Measurements from ENCODE around the gene GKN1.

GRCh38 chr2:68934021-68934420, 40.4 kb upstream of the GKN1 start:
- TF ChIP-seq CTCF (IDR thresholded peaks at IDR 0.05; ENCODE audit: extremely low read depth in 1 of 2, insufficient read depth in 1 of 2, low read depth in 1 of 2, low read length in 2 of 2) (no peak), FOS (IDR thresholded peaks at IDR 0.05; ENCODE audit: borderline replicate concordance, insufficient read depth, low read length) (no peak), POLR2AphosphoS5 (IDR thresholded peaks at IDR 0.05; ENCODE audit: insufficient read depth, low read depth, low read length) (no peak), MYC (IDR thresholded peaks at IDR 0.05; ENCODE audit: low read depth, low read length) (no peak)

All from endothelial cell of umbilical vein (primary cell).